Measurements from ENCODE around the gene PRSS12.

DNA sequence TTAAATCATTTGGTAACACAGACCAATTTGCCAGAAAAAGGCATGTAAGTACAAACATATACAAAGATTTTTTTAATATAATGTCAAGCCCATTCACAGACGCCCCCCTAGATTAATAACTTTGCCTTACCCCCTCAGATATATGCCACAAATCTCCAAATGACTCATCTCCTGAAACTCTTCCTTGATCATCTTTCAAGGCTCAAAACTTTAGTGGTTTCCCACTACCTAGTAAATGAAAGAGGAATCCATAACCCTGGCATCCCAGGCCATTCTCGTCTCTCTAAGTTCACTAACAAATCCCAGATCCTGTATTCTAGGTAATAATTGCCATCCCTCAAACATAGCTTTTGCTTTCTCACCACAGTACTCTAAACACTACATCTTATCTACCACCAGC, 61.9 kb downstream of the PRSS12 start:
- TF ChIP-seq, protein P1, sequence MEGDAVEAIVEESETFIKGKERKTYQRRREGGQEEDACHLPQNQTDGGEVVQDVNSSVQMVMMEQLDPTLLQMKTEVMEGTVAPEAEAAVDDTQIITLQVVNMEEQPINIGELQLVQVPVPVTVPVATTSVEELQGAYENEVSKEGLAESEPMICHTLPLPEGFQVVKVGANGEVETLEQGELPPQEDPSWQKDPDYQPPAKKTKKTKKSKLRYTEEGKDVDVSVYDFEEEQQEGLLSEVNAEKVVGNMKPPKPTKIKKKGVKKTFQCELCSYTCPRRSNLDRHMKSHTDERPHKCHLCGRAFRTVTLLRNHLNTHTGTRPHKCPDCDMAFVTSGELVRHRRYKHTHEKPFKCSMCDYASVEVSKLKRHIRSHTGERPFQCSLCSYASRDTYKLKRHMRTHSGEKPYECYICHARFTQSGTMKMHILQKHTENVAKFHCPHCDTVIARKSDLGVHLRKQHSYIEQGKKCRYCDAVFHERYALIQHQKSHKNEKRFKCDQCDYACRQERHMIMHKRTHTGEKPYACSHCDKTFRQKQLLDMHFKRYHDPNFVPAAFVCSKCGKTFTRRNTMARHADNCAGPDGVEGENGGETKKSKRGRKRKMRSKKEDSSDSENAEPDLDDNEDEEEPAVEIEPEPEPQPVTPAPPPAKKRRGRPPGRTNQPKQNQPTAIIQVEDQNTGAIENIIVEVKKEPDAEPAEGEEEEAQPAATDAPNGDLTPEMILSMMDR (conservative IDR thresholded peaks at IDR 0.05 in 1 of 2, IDR thresholded peaks at IDR 0.05 in 1 of 2; ENCODE audit: extremely low read depth in 1 of 2, insufficient read depth in 1 of 2, low read depth in 1 of 2, low read length in 2 of 2): no peak
- no peak for TF ChIP-seq EZH2 (IDR thresholded peaks at IDR 0.05; ENCODE audit: borderline replicate concordance, low read length)
